Right lobe of liver (tissue), 4 donors: ENCODE measurements around the gene LPAR3.

Experiments used
- CTCF ChIP-seq, 4 donors: fragments of 200-600 bp in 3 of 4; fragments of 450-650 bp in 1 of 4; IDR thresholded peaks; one replicate each; pipeline versions ENCODE4 v1.5.1 to v1.8.0; 2016 to 2022; ENCODE audit warnings: antibody characterized with exemption in 4 of 4, mild to moderate bottlenecking in 2 of 4
- POLR2A ChIP-seq: fragments of 450-650 bp; IDR thresholded peaks from one replicate; pipeline ENCODE4 v1.6.1; 2017; ENCODE audit warnings: antibody characterized with exemption, mild to moderate bottlenecking
- donor health status: DM: no; HTN: no; CAD: no.
- donor health status: DM: no; HTN: no; CAD: no.
- donor health status: DM: no; HTN: yes; CAD: no.

- no peak for TF ChIP-seq CTCF (IDR thresholded peaks at IDR 0.05)
- no peak for TF ChIP-seq POLR2A
These were observed 100.6 kb downstream of the LPAR3 start for GRCh38 chr1:84792421-84792820.
